NAMALWA (cell line): ENCODE data around the gene SCEL.
"Not testable (repeated sequence)": the region's sequence is repeated elsewhere in the genome, so short reads cannot be mapped to it uniquely, and the experiment has no call there.

Source experiments
- DNase-seq: peaks from one replicate; pipeline ENCODE4 v3.0.0-alpha.2; 2015; ENCODE audit warnings: low spot score

Gene SCEL

GRCh38 chr13:77558016-77558415 is 22.5 kb downstream of the SCEL start:
- no peak for DNase-seq

- no peak for DNase-seq
Observed at GRCh38 chr13:77563111-77563510, 27.6 kb downstream of the SCEL start.

GRCh38 chr13:77565635-77566034 is 30.1 kb downstream of the SCEL start:
- peak; percentile 77 for DNase-seq

- DNase-seq: no peak
Observed at GRCh38 chr13:77571956-77572355, 36.5 kb downstream of the SCEL start.

GRCh38 chr13:77574096-77574495 is 38.6 kb downstream of the SCEL start:
- no peak for DNase-seq

GRCh38 chr13:77579959-77580358 is 44.5 kb downstream of the SCEL start:
- DNase-seq: no peak

- DNase-seq: peak; percentile 15
Observed at GRCh38 chr13:77580748-77581147, 45.2 kb downstream of the SCEL start.

- no peak for DNase-seq
Observed at GRCh38 chr13:77583581-77583980, 48.1 kb downstream of the SCEL start.

- DNase-seq: no peak
Observed at GRCh38 chr13:77584106-77584505, 48.6 kb downstream of the SCEL start.

GRCh38 chr13:77595166-77595810 is 59.8 kb downstream of the SCEL start:
- no peak for DNase-seq

GRCh38 chr13:77596777-77597176 is 61.3 kb downstream of the SCEL start:
- no peak for DNase-seq

- DNase-seq: no peak
Observed at GRCh38 chr13:77599351-77599750, 63.8 kb downstream of the SCEL start.

GRCh38 chr13:77600701-77601100 is 65.2 kb downstream of the SCEL start:
- no peak for DNase-seq

GRCh38 chr13:77611068-77611467 is 75.6 kb downstream of the SCEL start:
- DNase-seq: peak; percentile 53

- no peak for DNase-seq
Observed at GRCh38 chr13:77616027-77616426, 80.5 kb downstream of the SCEL start.

- no peak for DNase-seq
Observed at GRCh38 chr13:77619655-77620054, 84.1 kb downstream of the SCEL start.

- DNase-seq: no peak
Observed at GRCh38 chr13:77620138-77620537, 84.6 kb downstream of the SCEL start.

- no peak for DNase-seq
Observed at GRCh38 chr13:77623806-77624205, 88.3 kb downstream of the SCEL start.

GRCh38 chr13:77628170-77628569 is 92.7 kb downstream of the SCEL start:
- no peak for DNase-seq

GRCh38 chr13:77637588-77637987 is 102.1 kb downstream of the SCEL start:
- DNase-seq: no peak

- DNase-seq: no peak
Observed at GRCh38 chr13:77650409-77650808, 114.9 kb downstream of the SCEL start.

GRCh38 chr13:77653301-77653700 is 117.8 kb downstream of the SCEL start:
- no peak for DNase-seq

- DNase-seq: not testable (repeated sequence)
Observed at GRCh38 chr13:77660016-77660415, 124.5 kb downstream of the SCEL start.

- no peak for DNase-seq
Observed at GRCh38 chr13:77660841-77661250, 125.3 kb downstream of the SCEL start.

- not testable (repeated sequence) for DNase-seq
Observed at GRCh38 chr13:77662301-77662700, 126.8 kb downstream of the SCEL start.
